Measurements from ENCODE around the gene ATP6V1G1. TPM values are rescaled to one million over a fixed set of nuclear protein-coding genes. Genes with fewer than 3 reads are reported as not detected.

Gene ATP6V1G1
- polyA plus RNA-seq, 2 of the 4 experiments (the other 2 are of a cell fraction) = 115 to 168 TPM

DNA sequence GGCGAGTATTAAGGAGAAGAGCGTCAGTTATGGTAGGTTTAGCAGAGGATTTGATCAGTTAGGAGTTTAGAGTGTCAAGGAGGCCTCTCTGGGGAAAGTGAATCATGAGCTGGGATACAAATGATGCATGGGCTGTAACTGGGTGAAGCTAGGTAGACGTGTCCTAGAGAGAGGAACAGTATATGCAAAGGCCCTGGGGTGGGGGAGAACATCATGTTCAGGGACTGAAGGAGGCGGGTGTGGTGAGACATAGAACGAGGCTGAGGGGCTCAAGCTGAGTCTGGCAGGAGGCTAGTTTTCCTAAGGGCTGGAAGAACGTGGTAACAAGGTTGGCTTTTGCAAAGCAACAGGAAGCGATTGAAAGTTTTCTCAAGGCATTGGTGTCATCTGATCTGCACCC is 34.0 kb downstream of the ATP6V1G1 start (continued):
- no peak for TF ChIP-seq HES2 (IDR thresholded peaks at IDR 0.05)
- TF ChIP-seq SMC3 (IDR thresholded peaks at IDR 0.05) = no peak
- no peak for TF ChIP-seq CBX2 (IDR thresholded peaks at IDR 0.05; ENCODE audit: borderline replicate concordance, low read depth)
- no peak for TF ChIP-seq NR3C1 (IDR thresholded peaks at IDR 0.05)
- no peak for TF ChIP-seq JUNB (IDR thresholded peaks at IDR 0.05)
- no peak for TF ChIP-seq EHF (CRISPR knock-in tag; IDR thresholded peaks at IDR 0.05)
- no peak for TF ChIP-seq HEYL (CRISPR knock-in tag; IDR thresholded peaks at IDR 0.05)
- TF ChIP-seq CHD2 (IDR thresholded peaks at IDR 0.05; ENCODE audit: low read length, partially characterized antibody) = no peak
- TF ChIP-seq TP53 (CRISPR knock-in tag; IDR thresholded peaks at IDR 0.05) = no peak
- no peak for TF ChIP-seq EP300 (IDR thresholded peaks at IDR 0.05)
- no peak for TF ChIP-seq RNF2 (IDR thresholded peaks at IDR 0.05; ENCODE audit: borderline replicate concordance, low read depth)

DNA sequence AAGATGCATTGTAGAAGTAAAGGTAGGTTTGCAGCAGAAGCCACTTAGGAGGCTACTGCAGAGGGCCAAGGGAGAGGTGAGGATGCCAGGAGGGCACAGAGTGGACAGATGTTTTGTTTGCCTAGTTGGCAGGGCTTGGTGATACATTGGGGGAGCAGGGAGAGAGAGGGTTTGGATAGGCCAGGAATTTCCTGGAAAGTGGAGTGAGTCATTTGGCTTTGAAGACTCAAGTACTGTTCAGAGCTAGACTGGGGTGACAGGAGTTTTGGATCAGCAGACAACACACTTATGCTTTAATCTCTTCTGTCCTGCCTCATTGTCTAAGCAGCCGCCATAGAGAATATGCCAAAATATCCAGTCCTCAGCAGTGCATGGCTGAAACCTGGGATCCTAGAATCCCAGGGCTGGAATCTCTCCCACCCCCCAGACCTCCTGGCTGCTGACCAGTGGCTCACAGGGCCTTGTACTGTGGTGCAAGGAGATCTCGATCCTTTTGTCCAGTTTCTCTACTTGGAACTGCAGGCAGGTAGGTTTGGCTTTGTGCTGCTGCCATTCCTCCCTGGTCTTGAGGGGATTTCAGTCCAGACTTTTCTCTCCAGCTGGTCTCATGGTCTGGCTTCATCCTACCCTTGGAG is 34.5 kb downstream of the ATP6V1G1 start:
- ATAC-seq (peak; percentile 85 to 88), DNase-seq (ENCODE audit: low read depth in 1 of 2, low spot score in 1 of 2) (peak; percentile 14 to 29), FAIRE-seq (no peak)
- H3K9me3 ChIP-seq = no peaks in the 10 kb centered on the region
- ChIA-PET CTCF (interaction anchor here (0.7 to 5.5 kb wide), 2 partner anchors 31 to 38 kb away, joined by 3 to 27 read pairs; no protein-coding TSS in a partner anchor), POLR2A (interaction anchor here (1.2 kb wide), 1 partner anchor 11 kb away, joined by 3 read pairs; the partner anchor contains the start of gene TMEM268)
- H3K4me1 ChIP-seq = peaks cover 15% of the 10 kb centered on the region
- peak overlapping the region; percentile 23 to 36; a peak in 3 of 6 replicates for H3K27ac ChIP-seq
- 90% methylated on average over 2 of the region's 2 CpGs for WGBS (ENCODE audit: missing lambda C conversion rate)
- peak overlapping the region; percentile 22; the same call in 1 of the 3 replicates for H3K4me2 ChIP-seq
- no peak overlapping the region for H3K4me3 ChIP-seq
- TF ChIP-seq NPAS2 (CRISPR knock-in tag; IDR thresholded peaks at IDR 0.05; ENCODE audit: borderline replicate concordance) (no peak), FOSL2 (IDR thresholded peaks at IDR 0.05) (0 out of 2 replicates have a peak, but pooled peaks have one; percentile 26), FOSL2 (CRISPR knock-in tag; IDR thresholded peaks at IDR 0.05) (no peak)

DNA sequence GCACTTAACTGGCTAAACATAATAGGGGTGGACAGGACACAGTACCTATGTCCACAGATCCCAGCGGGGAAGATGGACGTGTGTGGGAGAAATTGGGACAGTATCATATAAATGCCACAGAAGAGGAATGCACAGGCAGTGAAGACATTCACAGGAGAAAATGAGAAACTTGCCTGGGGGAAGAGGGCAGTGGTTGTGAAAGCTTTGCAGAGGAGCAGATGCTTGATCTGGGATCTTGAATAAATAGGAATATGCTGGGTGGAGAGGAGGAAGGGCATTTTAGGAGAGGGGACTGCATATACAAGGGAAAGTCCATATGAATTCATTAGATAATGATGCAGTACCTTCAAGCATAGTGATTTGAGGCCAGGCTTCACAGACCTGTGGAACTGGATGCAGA is 37.1 kb downstream of the ATP6V1G1 start:
- DNase-seq (ENCODE audit: low read depth in 1 of 2, low spot score in 1 of 2) (no peak), FAIRE-seq (no peak), ATAC-seq (no peak)
- 82% methylated on average over 2 of the region's 2 CpGs for WGBS (ENCODE audit: missing lambda C conversion rate)
- POLR2A ChIA-PET = no interaction called here
- no peak overlapping the region for H3K4me2 ChIP-seq
- H3K4me1 ChIP-seq = peaks cover 15% of the 10 kb centered on the region
- no peak overlapping the region for H3K4me3 ChIP-seq
- no peak for TF ChIP-seq RFX5 (IDR thresholded peaks at IDR 0.05)
- H3K9me3 ChIP-seq = no peaks in the 10 kb centered on the region
- CTCF ChIA-PET = interaction anchor here (0.6 to 1.9 kb wide), 5 partner anchors 8 to 283 kb away, joined by 3 to 6 read pairs (median 3); no protein-coding TSS in a partner anchor
- H3K27ac ChIP-seq = no peak overlapping the region

DNA sequence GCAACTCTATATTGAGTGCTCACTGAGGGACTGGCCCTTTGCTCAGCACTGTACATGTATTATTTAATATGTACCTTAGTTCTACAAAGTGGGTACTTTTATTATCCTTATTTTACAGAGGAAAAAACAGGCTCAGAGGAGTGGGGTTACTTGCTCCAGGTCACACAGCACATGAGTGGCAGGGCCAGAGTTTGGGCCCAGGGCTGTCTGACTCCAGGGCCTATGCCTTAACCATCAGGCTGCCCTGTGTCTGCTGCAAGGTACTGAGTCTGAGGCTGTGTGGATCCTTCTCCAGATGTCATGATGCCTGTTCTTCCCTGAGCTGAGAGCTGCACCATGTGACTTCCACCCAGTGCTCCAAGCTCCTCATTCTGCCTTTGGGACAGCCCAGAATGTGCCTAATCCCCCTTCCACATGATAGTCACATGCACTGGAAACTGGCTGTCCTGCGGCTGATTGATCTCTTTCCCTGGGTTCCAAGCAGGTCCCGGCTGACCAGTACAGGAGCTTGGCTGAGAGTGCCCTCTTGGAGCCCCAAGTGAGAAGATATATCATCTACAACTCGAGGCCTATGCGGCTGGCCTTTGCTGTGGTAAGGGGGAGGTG is 38.9 kb downstream of the ATP6V1G1 start:
- 93% methylated on average over 3 of the region's 4 CpGs for WGBS (ENCODE audit: missing lambda C conversion rate)
- TF ChIP-seq JUNB (IDR thresholded peaks at IDR 0.05) (no peak), ZSCAN20 (CRISPR knock-in tag; IDR thresholded peaks at IDR 0.05) (no peak), ZNF302 (CRISPR knock-in tag; IDR thresholded peaks at IDR 0.05) (no peak), ZFP36 (IDR thresholded peaks at IDR 0.05; ENCODE audit: borderline replicate concordance, partially characterized antibody) (no peak), MYC (IDR thresholded peaks at IDR 0.05; ENCODE audit: borderline replicate concordance, low read length) (no peak), FOSL2 (IDR thresholded peaks at IDR 0.05) (no peak), FOSL2 (CRISPR knock-in tag; IDR thresholded peaks at IDR 0.05) (no peak), NR3C1 (IDR thresholded peaks at IDR 0.05) (no peak), TP53 (CRISPR knock-in tag; IDR thresholded peaks at IDR 0.05) (no peak), ESRRA (IDR thresholded peaks at IDR 0.05; ENCODE audit: borderline replicate concordance, low read length) (no peak), NFE2L2 (conservative IDR thresholded peaks at IDR 0.05; ENCODE audit: low read length) (no peak), POLR2A (IDR thresholded peaks at IDR 0.05; ENCODE audit: low read length) (no peak), POLR2AphosphoS2 (conservative IDR thresholded peaks at IDR 0.05; ENCODE audit: low read length) (no peak), FOXS1 (CRISPR knock-in tag; IDR thresholded peaks at IDR 0.05) (no peak), CHD4 (IDR thresholded peaks at IDR 0.05; ENCODE audit: borderline replicate concordance) (no peak), HDAC2 (IDR thresholded peaks at IDR 0.05) (no peak), ELK1 (IDR thresholded peaks at IDR 0.05; ENCODE audit: low read depth, low read length) (no peak), RCOR1 (IDR thresholded peaks at IDR 0.05; ENCODE audit: low read depth, low read length) (no peak)
- H3K9me3 ChIP-seq = no peaks in the 10 kb centered on the region
- peaks cover 11% of the 10 kb centered on the region for H3K4me1 ChIP-seq
- DNase-seq (ENCODE audit: low read depth in 1 of 2, low spot score in 1 of 2) = no peak
- ChIA-PET POLR2A (no interaction called here), CTCF (interaction anchor here (1.3 to 4.5 kb wide), 4 partner anchors 27 to 192 kb away, joined by 4 to 16 read pairs (median 7); no protein-coding TSS in a partner anchor)
- no peak overlapping the region for H3K27ac ChIP-seq
- ATAC-seq = no peak
- no peak for FAIRE-seq
- H3K4me3 ChIP-seq = no peak overlapping the region
- no peak overlapping the region for H3K4me2 ChIP-seq

Measured in A549 (cell line).